GM10847 (cell line): Measurements from ENCODE around the gene SYNJ2.

Experiments
- POLR2A ChIP-seq: IDR thresholded peaks from 2 replicates; pipeline ENCODE4 v1.6.1; 2011; ENCODE audit not compliant: insufficient read length; ENCODE audit errors: extremely low read depth

SYNJ2 gene

GRCh38 chr6:157987788-157988699, 6.4 kb downstream of the SYNJ2 start:
- no peak for TF ChIP-seq POLR2A

DNA sequence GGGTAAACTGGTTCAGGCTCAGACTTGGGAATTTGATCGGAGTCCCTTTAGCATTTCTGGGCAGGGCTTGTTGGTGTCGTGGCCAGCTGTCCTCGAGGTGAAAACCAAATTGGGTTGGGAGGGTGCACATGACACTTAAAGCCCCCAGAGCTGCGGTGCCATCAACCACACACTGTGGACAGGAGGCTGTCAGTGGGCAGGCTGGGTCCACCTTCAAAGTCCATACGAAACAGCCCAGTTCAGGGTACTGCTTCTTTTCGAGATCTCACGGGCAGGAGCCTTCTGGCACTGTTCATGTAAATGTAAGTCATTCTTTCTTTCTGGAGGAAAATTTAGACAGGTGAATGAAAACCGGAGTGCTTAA, 7.0 kb downstream of the SYNJ2 start:
- no peak for TF ChIP-seq POLR2A

- no peak for TF ChIP-seq POLR2A
Measured at GRCh38 chr6:157989541-157990289, 8.1 kb downstream of the SYNJ2 start.

DNA sequence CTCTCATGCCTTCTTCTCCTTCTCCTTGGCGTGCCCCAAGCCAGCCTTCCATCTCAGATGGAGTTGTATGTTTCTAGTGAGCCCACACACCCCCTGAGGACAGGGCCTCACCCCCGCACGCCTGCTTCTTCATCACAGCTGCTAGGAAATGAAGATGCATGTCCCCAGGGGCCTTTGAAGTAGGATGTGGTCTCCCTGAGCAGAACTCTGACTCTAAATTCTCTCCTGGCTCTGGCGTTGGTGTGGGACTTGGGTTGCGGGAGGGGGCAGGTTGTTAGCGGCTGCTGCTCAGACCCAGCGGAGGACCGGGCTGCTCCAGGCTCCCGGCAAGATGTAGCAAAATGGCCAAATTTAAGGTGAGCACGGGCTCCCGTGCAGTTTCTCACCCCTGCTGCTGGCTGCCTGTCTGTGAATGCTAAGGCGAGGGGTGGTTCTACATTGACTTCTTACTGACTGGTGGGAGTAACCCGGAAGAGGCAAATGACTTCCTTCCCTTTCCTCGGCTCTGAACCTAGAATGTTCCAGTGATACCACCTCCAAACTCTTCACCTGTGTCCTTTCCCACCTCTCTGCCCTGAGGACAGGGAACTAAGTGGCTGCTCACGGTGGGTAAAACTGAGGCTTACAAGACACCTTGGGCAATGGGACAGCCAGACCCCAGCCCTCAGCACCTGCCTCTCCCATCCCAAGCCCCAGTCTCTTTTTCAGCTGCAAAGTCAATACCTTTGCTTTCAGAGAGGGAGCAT, 8.8 kb downstream of the SYNJ2 start:
- no peak for TF ChIP-seq POLR2A

GRCh38 chr6:157991067-157991432, 9.4 kb downstream of the SYNJ2 start:
- no peak for TF ChIP-seq POLR2A

GRCh38 chr6:157993076-157993475, 11.4 kb downstream of the SYNJ2 start:
- TF ChIP-seq POLR2A = no peak

- no peak for TF ChIP-seq POLR2A
Measured at GRCh38 chr6:157994125-157994795, 12.6 kb downstream of the SYNJ2 start.

DNA sequence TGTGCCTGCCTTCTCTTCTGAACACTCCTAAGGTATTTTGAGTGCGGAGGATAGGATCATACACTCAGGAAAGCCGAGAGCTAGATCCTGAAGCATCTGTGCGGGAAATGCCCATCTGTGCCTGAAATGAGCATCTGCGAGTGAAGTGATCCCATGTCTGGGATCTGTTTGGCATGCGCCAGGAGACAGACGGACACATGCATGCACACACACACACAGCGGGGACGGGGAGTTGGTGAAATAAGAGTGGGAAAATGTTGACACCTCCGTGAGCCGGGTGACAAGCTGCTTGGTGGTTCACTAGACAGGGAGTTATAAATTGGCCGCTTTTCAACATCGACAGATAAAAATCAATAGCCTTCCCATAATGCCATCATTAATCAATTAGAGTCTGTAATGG, 13.8 kb downstream of the SYNJ2 start:
- TF ChIP-seq POLR2A = no peak

- no peak for TF ChIP-seq POLR2A
Measured at GRCh38 chr6:157996201-157996712, 14.6 kb downstream of the SYNJ2 start.

- TF ChIP-seq POLR2A = no peak
Measured at GRCh38 chr6:157996918-157997702, 15.4 kb downstream of the SYNJ2 start.

DNA sequence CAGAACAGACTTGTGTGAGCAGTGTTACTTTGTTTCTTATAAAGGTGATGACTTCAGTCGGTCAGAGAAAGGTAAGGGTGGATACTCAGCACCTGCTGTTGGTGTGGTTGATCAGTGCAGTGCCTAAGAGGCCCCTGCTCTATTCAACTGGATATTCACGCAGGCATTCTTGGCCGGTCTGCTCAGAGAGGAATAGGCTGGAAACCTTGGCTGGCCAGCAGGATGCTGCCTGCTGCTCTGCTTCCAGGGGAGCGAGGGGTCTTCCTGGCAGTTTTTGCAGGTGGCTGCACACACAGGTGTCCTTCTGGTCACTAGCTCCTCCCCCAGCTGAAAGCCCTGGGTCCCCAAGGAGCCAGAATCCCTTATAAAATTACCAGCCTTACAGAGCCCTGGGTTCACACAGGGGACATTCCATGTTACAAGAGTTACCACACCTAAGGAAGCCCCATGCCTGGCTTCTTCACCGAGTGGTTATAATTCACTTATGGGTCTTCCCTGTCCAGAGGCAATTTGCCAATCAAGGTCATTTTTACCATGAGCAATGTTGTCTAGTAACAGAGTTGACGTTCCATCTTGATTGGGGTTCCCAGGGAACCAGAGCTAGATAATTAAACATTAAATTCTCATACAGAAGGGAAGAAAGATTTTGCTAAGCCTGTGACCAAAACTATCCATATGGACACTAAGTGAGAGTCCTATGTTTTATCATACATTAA, 16.4 kb downstream of the SYNJ2 start:
- no peak for TF ChIP-seq POLR2A

DNA sequence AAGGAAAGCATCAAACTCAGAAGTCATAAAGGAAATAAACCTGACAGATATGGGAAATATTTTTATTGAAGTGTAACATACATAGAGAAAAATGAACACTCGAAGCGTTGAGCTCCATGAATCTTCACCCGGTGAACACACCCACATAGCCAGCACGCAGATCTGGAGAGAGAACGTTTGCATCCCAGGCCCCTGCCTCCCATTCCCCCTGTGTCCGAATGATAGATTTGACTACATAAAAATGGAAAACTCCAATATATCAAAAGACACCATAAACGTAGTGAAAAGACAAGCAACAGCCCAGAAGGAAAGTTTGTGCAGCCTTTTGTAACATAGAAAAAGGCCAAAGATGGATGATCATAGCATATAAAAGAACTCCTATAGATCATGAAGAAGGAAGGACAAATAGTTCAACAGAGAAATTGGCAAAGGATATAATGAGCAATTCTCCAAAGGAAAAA, 17.1 kb downstream of the SYNJ2 start:
- TF ChIP-seq POLR2A = no peak

DNA sequence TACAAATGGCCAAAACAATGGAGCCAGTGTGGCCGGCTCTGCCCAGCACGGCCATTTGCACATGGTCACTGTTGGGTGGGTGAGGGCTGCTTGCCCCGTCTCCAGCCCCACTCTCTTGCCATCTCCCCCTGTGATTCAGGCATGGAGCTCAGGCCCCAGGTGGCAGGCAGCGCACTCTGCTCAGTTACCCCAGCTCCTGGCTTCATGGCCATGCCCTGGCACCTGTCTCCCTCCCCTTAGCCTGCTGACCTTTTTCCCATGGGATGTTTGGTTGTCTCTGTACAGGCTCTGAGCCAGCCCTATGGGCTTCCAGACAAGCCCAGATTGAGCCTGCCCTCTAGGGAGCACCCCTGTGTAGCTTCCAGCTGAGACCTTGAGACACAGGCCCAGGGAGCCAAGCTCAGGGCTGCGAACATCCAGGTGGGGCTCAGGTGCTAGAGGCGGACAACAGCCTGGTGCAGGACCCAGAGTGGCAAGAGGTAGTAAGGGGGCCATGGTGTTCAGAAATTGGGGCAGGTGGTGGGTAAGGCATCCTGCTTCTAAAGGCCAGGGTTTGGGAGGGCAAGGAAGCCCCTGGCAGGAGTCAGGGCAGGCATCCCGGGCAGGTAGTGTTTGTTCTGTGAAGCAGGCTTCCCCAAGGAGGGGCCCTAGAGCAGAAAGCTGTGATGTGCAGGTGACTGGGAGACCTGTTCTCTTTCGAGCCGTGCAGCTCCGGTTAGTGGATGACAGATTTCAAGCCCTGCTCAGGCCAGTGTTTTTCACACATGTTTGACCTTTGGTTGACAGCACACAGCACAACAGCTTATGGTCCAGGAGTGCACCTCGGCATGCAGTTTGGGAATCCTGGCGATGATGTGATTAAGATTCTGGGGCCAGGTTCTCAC, 17.7 kb downstream of the SYNJ2 start:
- no peak for TF ChIP-seq POLR2A
